Dedifferentiated amniotic fluid mesenchymal stem cell (primary cell): ENCODE measurements around the gene TMEM63A.
"Not testable (repeated sequence)": the region's sequence is repeated elsewhere in the genome, so short reads cannot be mapped to it uniquely, and the experiment has no call there.

ENCODE experiments used
- DNase-seq: peaks from one replicate; pipeline ENCODE4 v3.0.0-alpha.2; 2016; ENCODE audit errors: extremely low spot score

The TMEM63A gene

DNA sequence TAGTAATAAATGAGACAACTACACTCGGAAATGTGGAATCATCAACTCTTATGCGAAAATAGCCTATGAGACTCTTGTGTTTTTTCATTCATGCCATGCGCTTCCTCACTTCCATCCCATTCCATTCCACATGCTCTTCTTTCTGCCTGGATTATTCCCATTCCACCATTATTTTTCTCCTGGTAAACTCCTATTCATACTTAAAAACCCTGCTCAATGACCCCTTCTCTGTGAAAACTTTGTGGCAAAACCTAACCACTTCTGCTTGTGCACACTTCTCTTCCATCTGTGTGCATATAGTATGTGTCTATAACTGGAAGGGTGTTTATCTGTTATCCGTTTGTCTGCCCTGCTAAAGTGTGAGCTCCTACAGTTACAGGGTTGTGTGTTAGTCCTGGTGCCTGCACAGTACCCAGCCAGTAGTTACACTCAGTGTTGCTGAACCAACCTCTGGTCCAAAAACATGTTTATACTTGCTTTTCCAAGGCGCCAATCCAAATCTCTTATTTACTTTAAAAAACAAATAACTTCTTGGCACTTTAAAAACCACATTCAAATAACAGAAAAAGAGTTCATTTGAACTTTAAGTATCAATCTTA lies 61.6 kb downstream of the TMEM63A start:
- DNase-seq = no peak

DNA sequence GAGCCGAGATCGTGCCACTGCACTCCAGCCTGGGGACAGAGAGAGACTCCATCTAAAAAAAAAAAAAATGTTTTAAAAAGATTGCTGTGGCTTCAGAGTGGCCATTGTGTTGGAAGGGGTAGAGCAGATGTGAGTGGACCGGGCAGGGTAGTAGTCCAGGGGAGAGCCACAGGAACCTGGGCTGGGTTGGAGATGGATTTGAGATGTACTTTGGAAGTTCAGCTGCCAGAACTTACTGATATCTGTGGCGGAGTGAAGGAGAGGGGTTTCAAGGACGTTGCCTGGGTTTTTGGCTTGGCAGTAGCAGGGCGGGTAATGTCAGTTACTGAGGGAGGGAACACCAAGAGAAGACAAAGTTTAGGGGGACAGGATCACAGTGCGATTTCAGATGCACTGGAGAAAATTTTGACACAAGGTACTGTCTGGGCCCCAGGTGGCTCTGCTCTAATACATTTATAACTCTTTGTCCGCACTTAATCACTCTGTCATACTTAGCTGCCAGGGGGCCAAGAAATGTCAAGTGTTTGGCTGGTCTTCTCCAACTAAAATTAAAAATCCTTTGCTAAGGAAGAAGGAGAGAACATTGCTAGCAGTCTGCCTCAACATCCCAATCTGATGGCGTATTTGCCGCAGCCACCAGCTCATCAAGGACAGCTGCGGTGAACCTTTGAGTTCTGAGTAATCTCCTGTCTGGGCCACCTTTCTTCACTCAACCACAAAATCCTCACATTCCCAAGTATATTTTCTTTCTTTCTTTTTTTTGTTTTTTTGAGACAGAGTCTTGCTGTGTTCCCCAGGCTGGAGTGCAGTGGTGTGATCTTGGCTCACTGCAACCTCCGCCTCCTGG lies 62.6 kb downstream of the TMEM63A start:
- DNase-seq = no peak

DNA sequence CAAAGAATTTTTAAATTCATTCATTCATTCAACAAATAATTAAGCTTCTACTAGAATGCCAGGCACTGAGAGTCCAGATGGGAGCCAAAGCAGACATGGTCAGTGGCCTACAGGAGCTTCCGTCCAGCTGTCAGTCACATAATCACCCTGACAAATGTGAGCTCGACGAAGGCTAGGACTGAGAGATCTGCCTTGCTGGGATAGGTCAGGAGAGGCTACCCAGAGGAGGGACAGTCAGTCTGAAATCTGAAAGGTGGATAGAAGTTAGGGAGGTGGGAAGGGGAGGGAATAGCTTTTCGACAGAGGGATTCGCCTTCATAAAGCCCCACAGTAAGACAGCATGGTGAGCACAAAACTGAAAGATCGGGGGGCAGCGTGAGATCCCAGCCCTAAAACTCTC lies 64.0 kb downstream of the TMEM63A start:
- DNase-seq = no peak

DNA sequence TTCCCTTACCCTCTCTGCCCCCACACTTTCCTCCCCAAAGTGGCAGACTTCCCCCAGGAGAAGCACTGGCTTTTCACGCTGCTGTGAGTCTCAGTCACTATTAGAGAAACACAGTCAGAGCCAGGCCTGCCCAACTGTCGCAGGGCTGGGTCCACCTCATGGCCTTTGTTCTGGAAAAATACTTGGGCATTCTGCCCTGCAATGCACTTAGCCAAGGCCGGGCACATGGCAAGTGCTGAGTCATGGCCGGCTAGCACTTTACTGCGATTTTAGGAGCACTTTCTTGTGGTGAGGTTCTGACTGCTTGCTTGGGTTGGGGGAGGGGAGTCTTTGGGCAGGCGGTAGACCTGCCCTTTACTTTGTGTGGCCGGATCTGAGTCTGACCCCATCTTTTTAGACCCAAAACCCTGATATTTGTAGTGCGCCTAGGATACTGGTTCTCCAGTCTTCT lies 64.5 kb downstream of the TMEM63A start:
- peak; percentile 62 for DNase-seq

DNA sequence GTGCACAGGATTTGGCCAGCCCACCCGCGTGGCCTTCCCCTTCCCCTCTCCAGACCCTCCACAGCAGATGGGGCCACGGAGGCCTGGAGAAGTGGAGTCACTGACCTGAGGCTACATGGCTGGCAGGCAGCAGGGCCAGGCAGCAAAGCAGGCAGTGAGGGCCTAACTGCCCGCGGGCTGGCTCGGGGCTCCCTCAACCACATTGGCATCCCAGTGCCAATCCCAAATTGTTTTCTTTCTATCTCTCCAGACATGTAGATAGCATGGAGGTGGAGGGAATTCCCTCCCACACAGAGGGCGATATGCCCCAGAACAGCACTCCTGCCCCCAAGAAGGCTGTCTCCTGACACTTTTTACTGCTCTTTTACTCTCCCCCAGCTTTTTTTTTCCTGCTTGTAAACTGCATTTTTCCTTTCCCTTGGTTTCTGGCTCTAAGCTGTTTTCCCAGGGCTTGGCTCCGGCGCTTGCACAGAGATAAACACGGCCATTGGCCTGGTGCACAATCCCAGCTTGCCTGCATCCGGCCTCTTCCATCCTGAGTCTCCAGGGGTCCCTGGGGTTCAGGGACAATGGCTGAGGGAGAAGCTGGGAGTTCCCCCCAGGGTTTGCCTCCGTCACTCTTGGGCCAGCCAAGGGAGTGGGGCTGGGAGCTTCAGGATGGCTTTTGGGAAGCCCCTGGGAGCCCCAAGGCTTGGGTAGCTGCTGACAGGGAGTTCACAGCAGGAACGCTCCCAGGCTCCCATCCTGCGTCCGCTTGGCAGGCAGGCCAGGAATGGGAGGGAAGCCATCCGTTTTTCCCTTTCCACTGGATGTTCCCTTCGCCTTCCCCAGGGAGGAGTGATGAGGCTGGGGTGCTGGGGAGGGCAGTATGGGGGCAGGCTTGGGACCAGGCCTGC lies 65.3 kb downstream of the TMEM63A start:
- DNase-seq = no peak

DNA sequence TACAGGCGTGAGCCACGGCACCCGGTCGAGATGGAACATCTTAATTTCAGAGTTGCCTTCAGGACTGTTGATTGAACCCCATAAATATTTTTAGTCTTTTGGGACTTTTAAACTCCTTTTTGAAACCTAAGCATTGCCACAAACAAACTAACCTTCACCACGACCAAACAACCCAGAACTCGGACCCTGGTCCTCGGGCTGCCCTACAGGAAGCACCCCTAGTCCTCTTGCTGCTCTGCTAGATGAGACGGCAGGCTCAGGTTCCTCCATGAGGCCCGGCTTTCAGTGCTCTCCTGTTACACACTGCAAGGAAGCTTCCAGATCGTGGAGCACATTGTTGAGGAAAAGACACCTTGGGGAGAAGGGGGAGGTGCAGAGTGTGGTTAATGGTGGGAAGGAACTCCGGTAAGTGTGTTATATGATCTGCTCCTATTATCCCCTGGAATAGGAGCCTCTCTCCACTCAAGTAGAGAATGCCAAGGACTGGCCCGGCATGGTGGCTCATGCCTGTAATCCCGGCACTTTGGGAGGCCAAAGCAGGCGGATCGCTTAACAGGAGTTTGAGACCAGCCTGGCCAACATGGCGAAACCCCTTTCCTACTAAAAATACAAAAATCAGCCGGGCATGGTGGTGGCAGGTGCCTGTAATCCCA lies 66.5 kb downstream of the TMEM63A start:
- DNase-seq = no peak

DNA sequence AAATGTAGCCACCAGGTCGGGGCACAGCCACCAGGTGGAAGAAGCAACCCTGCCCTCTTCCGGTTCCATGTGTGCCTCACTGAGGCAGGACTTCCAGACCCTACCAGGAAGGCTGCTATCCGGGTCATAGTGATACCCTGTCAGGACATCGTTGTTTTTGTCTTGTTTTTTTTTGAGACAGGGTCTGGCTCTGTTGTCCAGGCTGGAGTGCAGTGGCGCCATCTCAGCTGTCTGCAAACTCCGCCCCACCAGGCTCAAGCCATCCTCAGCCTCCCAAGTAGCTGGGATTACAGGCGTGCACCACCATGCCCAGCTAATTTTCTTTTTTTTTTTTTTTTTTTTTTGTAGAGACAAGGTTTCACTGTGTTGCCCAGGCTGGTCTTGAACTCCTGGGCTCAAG lies 67.1 kb downstream of the TMEM63A start:
- not testable (repeated sequence) for DNase-seq

DNA sequence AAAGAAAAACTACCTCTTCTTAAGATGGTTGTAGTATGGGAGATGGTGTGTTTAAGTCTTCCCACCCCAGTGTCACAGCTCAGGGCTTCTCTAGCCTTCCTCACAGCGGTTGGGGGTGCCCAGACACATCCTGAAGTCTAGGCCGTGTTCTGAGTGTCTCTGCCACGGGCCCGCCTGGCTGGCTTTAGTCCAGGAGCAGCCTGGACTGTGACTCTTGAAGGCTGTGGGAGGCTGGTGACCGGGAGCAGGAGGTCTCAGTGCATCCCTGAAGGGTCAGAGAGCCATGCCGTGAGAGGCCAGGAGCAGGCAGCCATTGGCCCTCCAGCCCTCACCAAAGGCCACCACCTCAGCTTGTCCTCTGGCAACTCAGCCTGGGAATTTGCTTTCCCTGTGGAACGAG lies 67.8 kb downstream of the TMEM63A start:
- DNase-seq = no peak

DNA sequence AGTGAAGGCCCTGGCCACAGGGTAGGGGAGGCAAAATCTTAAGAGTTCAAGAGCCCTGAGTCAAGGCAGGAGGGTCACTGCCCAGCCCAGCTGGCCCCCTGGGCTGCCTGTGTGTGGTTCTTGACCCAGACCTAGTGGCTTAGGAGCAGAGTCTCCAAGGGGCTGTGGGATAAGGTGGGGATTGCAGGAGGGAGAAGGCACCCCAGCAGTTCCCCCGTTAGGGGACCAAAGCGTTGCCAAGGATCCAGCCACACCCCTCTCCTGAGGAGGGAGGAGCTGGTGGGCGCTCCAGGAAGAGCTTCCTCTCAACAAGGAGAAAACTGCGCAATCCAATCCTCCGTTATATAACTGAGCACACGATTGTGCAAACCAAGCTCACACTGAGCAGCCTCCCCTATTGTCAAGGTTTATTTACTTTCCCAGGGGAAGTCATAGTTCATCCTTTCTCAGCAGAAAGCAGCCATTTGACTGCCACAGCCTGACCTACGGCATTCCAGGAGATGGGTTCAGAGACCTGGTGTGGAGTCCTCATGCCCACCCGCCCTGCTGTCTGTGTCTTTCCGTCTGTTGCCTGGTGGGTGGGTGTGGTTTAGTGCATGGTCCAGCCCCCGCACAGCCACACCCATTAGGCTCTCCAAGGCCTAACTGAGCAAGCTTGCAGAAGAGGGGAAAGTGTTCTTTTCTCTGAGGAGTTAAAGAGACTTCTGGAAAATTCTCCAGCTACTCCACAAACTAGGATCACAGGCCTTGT lies 68.8 kb downstream of the TMEM63A start:
- DNase-seq = no peak

DNA sequence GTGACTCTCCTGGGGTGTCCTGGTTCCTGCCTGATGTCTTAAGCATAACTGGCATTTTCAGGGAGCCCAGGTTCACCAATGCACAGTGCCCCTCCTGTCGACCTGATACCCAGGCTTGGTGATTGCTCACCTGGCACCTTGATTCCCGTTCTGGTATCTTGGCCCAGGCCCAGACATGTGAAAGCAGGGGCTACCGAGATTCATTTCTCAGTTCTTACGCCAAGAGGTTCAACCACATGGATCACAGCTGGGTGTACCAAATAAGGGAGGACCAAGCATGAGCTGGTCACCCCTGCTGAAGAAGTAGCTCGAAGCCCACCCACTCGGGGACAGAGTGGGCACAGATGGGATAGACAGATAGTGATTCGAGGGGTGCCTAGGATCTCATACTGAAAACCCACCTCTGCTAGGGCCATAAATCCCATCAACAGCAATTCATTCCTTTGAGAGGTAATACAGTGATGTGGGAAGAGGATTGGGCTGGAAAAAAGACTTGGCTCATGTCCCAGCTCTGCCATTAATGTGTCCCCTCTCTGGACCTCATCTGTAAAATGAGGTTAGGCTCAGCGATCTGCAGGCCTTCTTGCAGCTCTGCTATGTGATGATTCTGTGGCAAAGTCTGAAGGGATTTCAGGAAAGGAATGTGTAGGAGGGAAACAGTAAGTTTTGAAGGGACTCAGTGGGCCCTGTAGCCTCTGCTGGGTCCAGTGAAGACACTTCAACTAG lies 69.5 kb downstream of the TMEM63A start:
- no peak for DNase-seq

DNA sequence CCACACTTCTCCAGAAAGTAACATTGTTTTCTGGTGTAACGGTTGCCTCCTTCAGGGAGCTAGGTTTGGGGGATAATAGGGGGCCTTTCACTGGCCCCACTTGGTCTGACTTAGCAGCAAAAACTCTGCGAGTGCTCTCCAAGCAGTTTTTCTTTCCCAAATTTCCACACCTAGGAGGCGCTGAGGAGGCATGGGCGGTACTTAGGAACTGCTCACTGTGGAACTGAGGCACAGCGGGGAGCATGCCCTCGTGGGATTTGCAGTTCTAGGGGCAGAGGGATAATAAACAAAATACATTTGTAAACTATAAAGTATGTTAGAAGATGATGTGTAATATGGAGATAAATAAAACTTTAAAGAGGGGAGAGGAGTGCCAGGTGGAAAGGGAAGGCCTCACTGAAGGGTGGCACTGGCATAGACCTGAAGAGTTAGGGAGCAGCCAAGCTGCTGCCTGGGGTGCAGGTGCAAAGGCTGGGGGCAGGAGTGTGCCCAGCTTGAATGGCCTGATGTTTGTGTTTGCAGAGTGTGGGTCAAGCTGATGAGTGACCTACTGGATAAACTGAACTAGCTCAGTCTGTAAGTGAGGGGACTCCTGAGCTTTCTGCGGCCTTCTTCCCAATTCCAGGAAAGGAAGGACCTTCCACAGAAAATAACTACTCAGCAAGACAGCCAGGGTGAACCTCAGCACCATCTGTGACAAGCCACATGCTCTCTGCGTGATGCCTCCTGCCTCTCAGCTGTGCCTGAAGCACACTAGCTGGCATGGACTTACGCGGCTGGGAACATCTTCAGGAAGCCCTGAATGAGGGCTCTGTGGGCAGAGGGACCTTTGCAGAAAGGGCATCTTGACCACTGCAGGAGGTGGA lies 70.3 kb downstream of the TMEM63A start:
- DNase-seq = no peak

DNA sequence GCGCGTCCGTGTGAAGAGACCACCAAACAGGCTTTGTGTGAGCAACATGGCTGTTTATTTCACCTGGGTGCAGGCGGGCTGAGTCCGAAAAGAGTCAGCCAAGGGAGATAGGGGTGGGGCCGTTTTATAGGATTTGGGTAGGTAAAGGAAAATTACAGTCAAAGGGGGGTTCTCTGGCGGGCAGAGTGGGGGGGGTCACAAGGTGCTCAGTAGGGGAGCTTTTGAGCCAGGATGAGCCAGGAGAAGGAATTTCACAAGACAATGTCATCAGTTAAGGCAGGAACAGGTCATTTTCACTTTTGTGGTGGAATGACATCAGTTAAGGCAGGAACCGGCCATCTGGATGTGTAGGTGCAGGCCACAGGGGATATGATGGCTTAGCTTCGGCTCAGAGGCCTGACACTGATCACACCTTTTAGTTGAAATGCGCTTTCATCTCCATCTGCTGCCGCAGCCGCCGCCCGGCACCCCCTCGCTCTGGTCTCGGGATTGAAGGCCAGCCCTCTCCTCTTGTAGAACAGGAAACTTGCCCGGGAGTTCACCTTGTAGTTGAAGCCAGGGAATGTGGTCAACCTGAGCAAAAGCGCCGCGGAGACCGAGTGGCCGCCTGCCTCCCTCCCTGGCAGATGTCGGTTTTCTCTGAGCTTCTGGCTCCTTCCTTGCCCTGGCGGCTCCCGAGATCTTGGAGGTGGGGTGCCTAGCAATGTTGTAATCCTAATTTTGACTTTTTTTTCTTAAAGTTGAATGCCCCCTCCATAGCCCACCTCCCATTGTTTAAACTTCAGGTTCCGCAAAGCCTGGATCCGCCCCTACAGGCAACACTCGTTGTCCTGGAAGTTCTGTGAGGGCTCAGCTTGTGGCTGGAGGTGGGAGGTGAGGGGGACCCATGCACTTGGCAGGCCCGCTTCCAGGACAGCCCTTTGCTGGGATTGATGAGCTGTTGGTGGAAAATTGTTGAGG lies 71.3 kb downstream of the TMEM63A start:
- not testable (repeated sequence) for DNase-seq

DNA sequence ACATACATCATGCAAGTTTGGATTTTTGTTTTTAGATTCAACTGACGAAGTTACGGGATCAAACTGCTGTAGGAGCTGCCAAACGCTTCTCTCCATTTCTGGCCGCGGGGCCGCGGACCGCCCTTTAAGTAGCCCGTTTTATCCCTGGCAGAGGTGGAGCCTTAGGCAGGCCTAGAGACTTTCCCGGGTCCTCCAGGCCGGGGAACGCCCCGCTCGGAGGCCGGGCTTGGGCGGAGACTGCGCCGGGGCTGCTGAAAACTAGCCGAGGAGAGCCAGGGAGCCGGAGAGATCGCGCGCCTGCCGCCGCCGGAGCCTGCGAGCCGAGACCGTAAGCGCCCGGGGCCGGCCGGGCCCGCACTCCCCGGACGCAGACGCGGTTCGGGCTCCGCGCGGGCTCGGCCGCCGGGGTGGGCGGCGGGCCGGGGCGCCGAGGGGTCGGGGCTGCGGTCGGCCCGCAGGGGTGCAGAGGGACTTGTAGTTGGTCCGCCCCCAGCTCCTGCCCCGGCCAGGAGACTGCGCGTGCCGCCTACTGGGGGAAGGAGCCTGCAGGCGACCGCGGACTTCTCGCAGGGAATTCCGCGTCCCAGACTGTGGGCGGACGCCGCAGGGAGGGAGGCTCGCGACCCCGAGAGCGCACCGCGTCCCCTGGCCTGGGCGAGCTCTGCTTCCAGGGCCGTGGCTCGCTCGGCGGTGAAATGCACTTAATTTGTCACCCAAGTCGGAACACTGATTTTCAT lies 72.2 kb downstream of the TMEM63A start, which contains the start of gene EPHX1:
EPHX1 (plus strand) TSS at position 283 of the 737 bp plus-strand sequence. CDS start 18,606 bp downstream, outside the sequence.
- peak; percentile 86 for DNase-seq

DNA sequence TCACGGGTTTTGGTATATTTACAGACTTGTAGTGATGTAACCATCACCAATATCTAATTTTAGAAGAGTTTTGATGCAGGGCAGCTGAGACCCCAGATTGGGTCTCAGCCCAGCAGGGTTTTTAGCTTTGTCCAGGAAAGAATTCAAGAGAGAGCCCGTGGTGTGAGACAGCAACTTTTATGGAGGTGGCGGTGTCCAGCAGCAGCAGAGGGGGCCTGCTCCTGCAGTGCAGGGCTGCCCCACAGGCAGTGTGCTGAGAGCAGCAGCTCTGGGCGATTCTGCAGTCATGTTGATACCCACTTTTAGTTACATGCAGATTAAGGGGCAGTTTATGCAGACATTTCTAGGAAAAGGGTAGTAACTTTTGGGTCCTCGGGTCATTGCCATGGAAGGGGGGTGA lies 74.0 kb downstream of the TMEM63A start:
- DNase-seq = no peak

DNA sequence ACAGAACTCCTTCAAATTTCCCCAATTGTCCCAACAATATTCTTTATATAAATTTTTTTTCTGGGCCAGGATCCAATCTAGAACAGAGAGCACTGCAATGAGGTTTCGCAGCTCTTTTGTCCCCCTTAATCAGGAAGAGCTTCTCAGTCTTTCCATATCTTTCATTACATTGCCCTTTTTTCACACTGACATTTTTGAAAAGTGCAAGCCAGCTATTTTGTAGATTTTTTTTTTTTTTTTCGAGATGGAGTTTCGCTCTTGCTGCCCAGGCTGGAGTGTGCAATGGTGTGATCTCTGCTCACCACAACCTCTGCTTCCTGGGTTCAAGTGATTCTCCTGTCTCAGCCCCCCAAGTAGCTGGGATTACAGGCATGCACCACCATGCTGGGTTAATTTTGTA lies 75.4 kb downstream of the TMEM63A start:
- not testable (repeated sequence) for DNase-seq

DNA sequence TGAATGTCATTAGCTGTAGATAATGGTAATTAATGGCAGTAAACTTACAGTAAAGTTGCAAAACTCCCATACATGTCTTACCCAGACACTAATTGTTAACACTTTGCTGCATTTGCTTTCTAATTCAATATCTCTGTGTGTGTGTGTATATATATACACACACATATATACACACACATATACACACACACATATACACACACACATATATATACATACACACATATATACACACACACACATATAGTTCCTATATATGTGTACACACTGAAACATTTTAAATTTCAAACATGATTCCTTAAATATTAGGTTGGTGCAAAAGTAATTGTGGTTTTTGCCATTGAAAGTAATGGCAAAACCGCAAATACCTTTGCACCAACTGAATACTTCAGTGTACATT lies 75.9 kb downstream of the TMEM63A start:
- no peak for DNase-seq

DNA sequence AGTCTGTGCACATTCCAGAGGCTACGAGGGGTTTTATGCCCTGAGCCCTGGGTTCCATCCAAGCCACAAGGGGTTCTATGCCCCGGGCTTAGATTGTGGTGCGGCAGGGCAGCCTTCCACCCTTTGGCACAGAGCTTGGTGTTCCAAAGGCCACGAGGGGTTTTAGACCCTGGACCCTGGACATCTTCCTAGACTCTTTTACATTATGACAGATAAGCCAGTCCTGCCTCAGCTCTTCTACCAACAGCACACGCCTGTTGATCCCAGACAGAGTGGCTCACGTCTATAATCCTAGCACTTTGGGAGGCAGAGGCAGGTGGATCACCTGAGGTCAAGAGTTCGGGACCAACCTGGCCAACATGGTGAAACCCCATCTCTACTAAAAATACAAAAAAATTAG lies 81.0 kb downstream of the TMEM63A start:
- not testable (repeated sequence) for DNase-seq
